Right lobe of liver (tissue), 4 donors: ENCODE data around the gene SETBP1.

Experiments used
- POLR2A ChIP-seq: fragments of 450-650 bp; IDR thresholded peaks from one replicate; pipeline ENCODE4 v1.6.1; 2017; ENCODE audit warnings: antibody characterized with exemption, mild to moderate bottlenecking
- TF ChIP-seq, protein P1 (sequence below), 4 donors: fragments of 200-600 bp in 3 of 4; fragments of 450-650 bp in 1 of 4; IDR thresholded peaks; one replicate each; pipeline versions ENCODE4 v1.5.1 to v1.8.0; 2016 to 2022; ENCODE audit warnings: antibody characterized with exemption in 4 of 4, mild to moderate bottlenecking in 2 of 4
- donor health status: DM: no; HTN: no; CAD: no.
- donor health status: DM: no; HTN: no; CAD: no.
- donor health status: DM: no; HTN: yes; CAD: no.

- TF ChIP-seq, protein P1, sequence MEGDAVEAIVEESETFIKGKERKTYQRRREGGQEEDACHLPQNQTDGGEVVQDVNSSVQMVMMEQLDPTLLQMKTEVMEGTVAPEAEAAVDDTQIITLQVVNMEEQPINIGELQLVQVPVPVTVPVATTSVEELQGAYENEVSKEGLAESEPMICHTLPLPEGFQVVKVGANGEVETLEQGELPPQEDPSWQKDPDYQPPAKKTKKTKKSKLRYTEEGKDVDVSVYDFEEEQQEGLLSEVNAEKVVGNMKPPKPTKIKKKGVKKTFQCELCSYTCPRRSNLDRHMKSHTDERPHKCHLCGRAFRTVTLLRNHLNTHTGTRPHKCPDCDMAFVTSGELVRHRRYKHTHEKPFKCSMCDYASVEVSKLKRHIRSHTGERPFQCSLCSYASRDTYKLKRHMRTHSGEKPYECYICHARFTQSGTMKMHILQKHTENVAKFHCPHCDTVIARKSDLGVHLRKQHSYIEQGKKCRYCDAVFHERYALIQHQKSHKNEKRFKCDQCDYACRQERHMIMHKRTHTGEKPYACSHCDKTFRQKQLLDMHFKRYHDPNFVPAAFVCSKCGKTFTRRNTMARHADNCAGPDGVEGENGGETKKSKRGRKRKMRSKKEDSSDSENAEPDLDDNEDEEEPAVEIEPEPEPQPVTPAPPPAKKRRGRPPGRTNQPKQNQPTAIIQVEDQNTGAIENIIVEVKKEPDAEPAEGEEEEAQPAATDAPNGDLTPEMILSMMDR (IDR thresholded peaks at IDR 0.05) = no peak
- no peak for TF ChIP-seq POLR2A
These were observed 98.1 kb downstream of the SETBP1 start for GRCh38 chr18:44778788-44779187.
